GM18909 (cell line): ENCODE results near the gene SLC22A31.

Experiments used
- ATAC-seq: cut with Tn5 transposase; IDR thresholded peaks from one replicate; pipeline ENCODE4 v1.9.1; 2021; ENCODE audit warnings: mild to moderate bottlenecking; ENCODE audit not compliant: unreplicated experiment, poor library complexity

Gene SLC22A31

GRCh38 chr16:89154390-89155183, 45.8 kb downstream of the SLC22A31 start:
- ATAC-seq: no peak

GRCh38 chr16:89153848-89154271, 46.5 kb downstream of the SLC22A31 start:
- no peak for ATAC-seq

- ATAC-seq: no peak
Measured at GRCh38 chr16:89152831-89153700, 47.3 kb downstream of the SLC22A31 start.

GRCh38 chr16:89150981-89151380, 49.4 kb downstream of the SLC22A31 start:
- ATAC-seq: no peak

- no peak for ATAC-seq
Measured at GRCh38 chr16:89150090-89150835, 50.1 kb downstream of the SLC22A31 start.

- no peak for ATAC-seq
Measured at GRCh38 chr16:89149386-89149785, 51.0 kb downstream of the SLC22A31 start.

GRCh38 chr16:89147085-89147817, 53.1 kb downstream of the SLC22A31 start:
- no peak for ATAC-seq

GRCh38 chr16:89146211-89147005, 53.9 kb downstream of the SLC22A31 start:
- ATAC-seq: no peak
